CD4-positive, alpha-beta T cell treated with Interleukin-17A for 1 hour (primary cell): ENCODE data around the gene CASR.

Experiments used
- DNase-seq: peaks from one replicate; pipeline ENCODE4 v3.0.0-alpha.2; 2020

CASR gene

GRCh38 chr3:122307976-122308375, 124.5 kb downstream of the CASR start:
- DNase-seq: no peak

GRCh38 chr3:122310361-122310760, 126.9 kb downstream of the CASR start:
- DNase-seq: no peak

- no peak for DNase-seq
These were observed 129.4 kb downstream of the CASR start for GRCh38 chr3:122312826-122313225.

- no peak for DNase-seq
These were observed 129.8 kb downstream of the CASR start for GRCh38 chr3:122313281-122313680.

- no peak for DNase-seq
These were observed 130.9 kb downstream of the CASR start for GRCh38 chr3:122314228-122314876.

GRCh38 chr3:122315619-122316018, 132.2 kb downstream of the CASR start:
- no peak for DNase-seq

GRCh38 chr3:122316368-122316767, 132.9 kb downstream of the CASR start:
- no peak for DNase-seq

GRCh38 chr3:122318620-122319019, 135.2 kb downstream of the CASR start:
- DNase-seq: no peak

GRCh38 chr3:122322095-122323075, 138.9 kb downstream of the CASR start:
- peak; percentile 55 for DNase-seq

- no peak for DNase-seq
These were observed 141.4 kb downstream of the CASR start, which contains the start of gene CSTA for GRCh38 chr3:122324871-122325323. TSS of gene CSTA (plus strand) at chr3:122325248. CDS start at chr3:122325293, 45 bp downstream.

- no peak for DNase-seq
These were observed 142.3 kb downstream of the CASR start for GRCh38 chr3:122325769-122326168.

- no peak for DNase-seq
These were observed 148.4 kb downstream of the CASR start for GRCh38 chr3:122331886-122332285.

- no peak for DNase-seq
These were observed 149.1 kb downstream of the CASR start for GRCh38 chr3:122332551-122332950.
